HG03196 (cell line): Measurements from ENCODE around the gene NRARP.

Experiments
- ATAC-seq: cut with Tn5 transposase; IDR thresholded peaks from one replicate; pipeline ENCODE4 v1.9.1; 2021; ENCODE audit not compliant: unreplicated experiment

Gene NRARP

GRCh38 chr9:137277329-137278041 lies 24.6 kb downstream of the NRARP start, which contains the start of gene TOR4A:
Gene TOR4A (plus strand): TSS chr9:137277726. CDS start chr9:137278690, 964 bp downstream.
- peak; percentile 66 for ATAC-seq

- ATAC-seq: no peak
Observed at GRCh38 chr9:137276473-137277328, 25.4 kb downstream of the NRARP start.

GRCh38 chr9:137275588-137276472 lies 26.2 kb downstream of the NRARP start:
- no peak for ATAC-seq

GRCh38 chr9:137275203-137275587 lies 26.9 kb downstream of the NRARP start:
- no peak for ATAC-seq

GRCh38 chr9:137273611-137274320 lies 28.3 kb downstream of the NRARP start:
- ATAC-seq: no peak

- ATAC-seq: no peak
Observed at GRCh38 chr9:137273095-137273490, 29.0 kb downstream of the NRARP start.

- no peak for ATAC-seq
Observed at GRCh38 chr9:137272241-137273094, 29.6 kb downstream of the NRARP start.

GRCh38 chr9:137271696-137272076 lies 30.4 kb downstream of the NRARP start:
- ATAC-seq: no peak

GRCh38 chr9:137270929-137271695 lies 31.0 kb downstream of the NRARP start:
- ATAC-seq: no peak

- ATAC-seq: no peak
Observed at GRCh38 chr9:137269231-137269772, 32.8 kb downstream of the NRARP start.

- ATAC-seq: no peak
Observed at GRCh38 chr9:137268538-137269201, 33.4 kb downstream of the NRARP start.

- no peak for ATAC-seq
Observed at GRCh38 chr9:137267933-137268355, 34.1 kb downstream of the NRARP start.

- ATAC-seq: no peak
Observed at GRCh38 chr9:137266585-137267453, 35.3 kb downstream of the NRARP start.

GRCh38 chr9:137266162-137266527 lies 35.9 kb downstream of the NRARP start:
- ATAC-seq: no peak

GRCh38 chr9:137265496-137266161 lies 36.4 kb downstream of the NRARP start:
- no peak for ATAC-seq

- no peak for ATAC-seq
Observed at GRCh38 chr9:137264067-137264466, 38.0 kb downstream of the NRARP start.

GRCh38 chr9:137263506-137263905 lies 38.6 kb downstream of the NRARP start:
- no peak for ATAC-seq
